Skeletal muscle tissue (tissue), 4 donors: ENCODE measurements around the gene CD274. TPM values are rescaled to one million over a fixed set of nuclear protein-coding genes. Genes with fewer than 3 reads are reported as not detected.
"Not testable (repeated sequence)": the region's sequence is repeated elsewhere in the genome, so short reads cannot be mapped to it uniquely, and the experiment has no call there.

Experiments
- H3K27ac ChIP-seq: one replicate; pipeline ENCODE4 v1.7.0; 2013; ENCODE audit warnings: mild to moderate bottlenecking, low read depth, low read length, inconsistent platforms
- H3K27me3 ChIP-seq, 3 donors: one replicate each; pipeline ENCODE4 v1.7.0; 2013; ENCODE audit warnings: low read length in 3 of 3; ENCODE audit not compliant: control insufficient read depth in 3 of 3, insufficient read depth in 3 of 3
- H3K36me3 ChIP-seq, 3 donors: one replicate each; pipeline ENCODE4 v1.7.0; 2013; ENCODE audit warnings: low read length in 3 of 3; ENCODE audit not compliant: control insufficient read depth in 3 of 3, insufficient read depth in 3 of 3
- H3K4me1 ChIP-seq, 3 donors: one replicate each; pipeline ENCODE4 v1.7.0; 2013; ENCODE audit warnings: low read length in 3 of 3, mild to moderate bottlenecking in 3 of 3; ENCODE audit not compliant: control insufficient read depth in 3 of 3, insufficient read depth in 3 of 3
- H3K4me3 ChIP-seq, 3 donors: one replicate each; pipeline ENCODE4 v1.7.0; 2013; ENCODE audit warnings: low read length in 3 of 3
- H3K9ac ChIP-seq, 3 donors: one replicate each; pipeline ENCODE4 v1.7.0; 2013; ENCODE audit warnings: low read length in 3 of 3, mild to moderate bottlenecking in 3 of 3, moderate library complexity in 2 of 3, low read depth in 1 of 3
- H3K9me3 ChIP-seq, 3 donors: one replicate each; pipeline ENCODE4 v1.7.0; 2013; ENCODE audit warnings: low read length in 3 of 3; ENCODE audit not compliant: control insufficient read depth in 3 of 3
- total RNA-seq: library from RNA; depleted of rRNA; stranded (reverse); fragments of >200 nt; gene quantifications from one replicate; pipeline ENCODE4 v1.2.3, GENCODE V29; 2014
- donor health status: Osteomylitis.

The CD274 gene
- total RNA-seq, 1 donor from 2014 or later: 0.52 TPM

DNA sequence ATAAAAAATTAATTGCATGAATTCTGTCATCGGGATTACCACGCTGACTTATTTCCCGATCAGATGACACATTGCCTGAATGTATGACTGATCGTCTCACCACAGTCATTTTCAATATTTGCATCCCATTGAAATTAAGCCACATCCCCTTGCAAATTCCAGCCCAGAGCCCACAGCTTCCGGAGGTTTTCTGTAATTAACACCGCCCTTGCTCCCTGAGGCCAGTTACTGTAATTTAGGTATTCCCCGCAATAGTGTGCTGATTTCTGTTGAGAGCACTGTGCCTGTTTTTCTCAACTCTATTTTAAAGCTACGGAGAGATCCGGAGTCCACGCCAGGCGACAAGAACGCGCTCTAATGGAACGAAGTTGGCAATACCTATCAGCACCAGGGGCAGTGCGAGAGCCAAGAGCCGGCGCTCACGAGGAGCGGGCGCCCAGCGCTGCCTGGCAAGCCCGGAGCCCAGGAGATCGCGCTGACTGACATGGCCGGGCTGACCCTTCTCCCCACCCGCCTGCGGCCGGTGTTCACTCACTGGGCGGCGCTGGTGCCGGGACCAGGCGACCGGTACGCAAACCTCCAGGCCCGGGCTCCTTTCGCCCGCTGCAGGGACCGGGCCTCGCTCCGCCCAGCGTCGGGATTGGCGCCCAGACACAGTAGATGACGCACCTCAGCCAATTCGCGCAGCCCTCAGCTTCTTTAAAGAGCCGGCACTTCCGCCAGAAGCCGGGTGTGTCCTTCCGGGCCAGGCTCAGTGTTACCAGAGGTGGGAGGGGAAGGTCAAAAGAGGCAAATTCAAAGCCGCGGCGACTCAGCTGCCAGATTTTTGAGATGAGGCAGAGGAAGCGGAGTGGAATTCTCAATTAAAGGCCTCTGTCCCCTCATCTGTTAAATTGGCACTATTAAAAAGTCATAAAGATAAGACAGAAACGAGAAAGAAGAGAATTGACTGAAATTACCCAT lies 12.8 kb upstream of the CD274 start, which contains the start of gene PLGRKT:
Gene PLGRKT, minus strand, starts transcription at position 672 of the 963 bp plus-strand sequence. CDS start 5,948 bp downstream, outside the sequence.
- H3K9me3 ChIP-seq: no peaks in the 10 kb centered on the region
- peak within 1 kb of the TSS; percentile 94 to 97 (median 96) for H3K9ac ChIP-seq
- peaks cover 4 to 8% (median 8%) of the 10 kb centered on the region in 3 donors for H3K36me3 ChIP-seq
- H3K27me3 ChIP-seq: no peaks in the 10 kb centered on the region
- peak within 1 kb of the TSS; percentile 91 for H3K27ac ChIP-seq
- H3K4me1 ChIP-seq: peaks cover 18 to 33% (median 26%) of the 10 kb centered on the region in 3 donors
- peak within 1 kb of the TSS; percentile 88 to 99 (median 93) for H3K4me3 ChIP-seq

GRCh38 chr9:5438301-5439162 lies 11.8 kb upstream of the CD274 start:
- H3K9me3 ChIP-seq: no peaks in the 10 kb centered on the region
- peaks cover 18 to 33% (median 26%) of the 10 kb centered on the region in 3 donors for H3K4me1 ChIP-seq

DNA sequence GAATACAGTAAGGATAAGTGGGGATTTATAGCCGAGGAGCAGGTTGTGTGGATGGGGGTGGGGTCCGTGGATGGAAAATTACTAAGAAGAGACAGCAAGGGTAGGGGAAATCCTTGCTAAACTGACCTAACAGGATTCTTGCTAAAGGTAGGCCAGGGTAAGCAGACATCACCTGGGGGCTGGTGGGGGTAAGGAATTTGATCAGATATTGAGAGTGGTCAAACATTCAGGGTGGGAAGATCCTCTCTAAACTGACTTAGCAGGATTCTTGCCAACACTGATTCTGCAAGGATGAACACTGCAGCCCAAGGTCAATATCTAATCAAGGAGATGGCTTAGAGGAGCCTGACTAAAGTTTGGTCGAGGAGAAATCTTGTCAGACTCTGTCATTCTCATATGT lies 9.9 kb upstream of the CD274 start:
- no peak overlapping the region for H3K27ac ChIP-seq
- peaks cover under 1 to 7% (median 6%) of the 10 kb centered on the region in 3 donors for H3K36me3 ChIP-seq
- no peak overlapping the region for H3K9ac ChIP-seq
- peaks cover 18 to 33% (median 26%) of the 10 kb centered on the region in 3 donors for H3K4me1 ChIP-seq
- H3K27me3 ChIP-seq: no peaks in the 10 kb centered on the region
- no peak overlapping the region for H3K4me3 ChIP-seq
- no peaks in the 10 kb centered on the region for H3K9me3 ChIP-seq

More at GRCh38 chr9:5438301-5439162, 11.8 kb upstream of the CD274 start:
- peak overlapping the region; percentile 79 to 93 (median 88) for H3K4me3 ChIP-seq
- peak overlapping the region; percentile 94 to 97 (median 96) for H3K9ac ChIP-seq
- peak overlapping the region; percentile 91 for H3K27ac ChIP-seq
- H3K36me3 ChIP-seq: peaks cover 4 to 8% (median 8%) of the 10 kb centered on the region in 3 donors
- H3K27me3 ChIP-seq: no peaks in the 10 kb centered on the region

DNA sequence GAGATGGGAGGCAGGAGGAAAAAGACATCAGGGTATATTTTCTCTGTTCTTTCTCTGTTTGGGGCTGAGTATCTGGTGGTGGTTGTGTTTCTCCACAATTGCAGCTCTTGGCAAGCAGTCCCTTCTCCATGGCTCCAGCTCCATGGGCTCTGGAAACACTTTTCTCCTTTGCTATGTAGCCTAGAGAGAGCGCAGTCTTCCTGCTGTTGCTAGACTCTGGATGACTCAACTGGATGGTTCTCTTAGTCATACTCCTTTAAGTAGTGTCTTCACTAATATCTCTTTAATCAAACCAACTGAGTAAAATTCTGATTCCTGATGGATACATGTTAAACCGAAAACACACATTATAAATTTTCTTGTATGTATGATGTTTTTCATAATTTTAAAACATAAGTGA lies 9.3 kb upstream of the CD274 start:
- Histone ChIP-seq H3K27ac (no peak overlapping the region), H3K9me3 (no peaks in the 10 kb centered on the region), H3K27me3 (no peaks in the 10 kb centered on the region), H3K4me3 (no peak overlapping the region), H3K4me1 (peaks cover 18 to 30% (median 22%) of the 10 kb centered on the region in 3 donors), H3K36me3 (peaks cover 0 to under 1% (median under 1%) of the 10 kb centered on the region in 3 donors), H3K9ac (no peak overlapping the region)

DNA sequence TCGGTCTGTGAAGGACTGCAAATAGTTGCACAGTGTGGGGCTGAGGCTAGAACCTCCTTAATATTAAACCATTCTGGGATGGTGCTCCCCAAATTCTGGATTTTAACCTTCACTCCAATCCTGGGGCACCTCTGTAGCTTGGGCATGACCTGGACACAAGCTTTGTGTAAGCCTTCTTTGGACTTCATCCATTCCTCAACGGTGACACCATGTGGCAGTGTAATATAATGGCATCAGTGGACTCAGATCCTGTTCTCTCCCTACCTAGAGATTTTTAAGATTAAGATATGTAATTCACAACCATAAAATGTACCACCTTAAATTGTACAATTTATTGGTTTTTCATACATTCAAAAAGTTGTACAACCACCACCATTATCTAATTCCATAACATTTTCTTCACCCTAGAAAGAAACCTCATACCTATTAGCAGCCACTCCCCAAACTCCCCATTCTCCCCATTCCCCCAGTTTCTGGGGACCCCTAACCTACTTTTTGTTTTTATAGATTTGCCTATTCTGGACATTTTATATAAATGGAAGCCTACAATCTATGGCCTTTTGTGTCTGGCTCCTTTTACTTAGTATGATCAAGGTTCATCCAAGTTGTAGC lies 7.8 kb upstream of the CD274 start:
- Histone ChIP-seq H3K27me3 (no peaks in the 10 kb centered on the region), H3K4me1 (peaks cover 10 to 15% (median 11%) of the 10 kb centered on the region in 3 donors), H3K4me3 (no peak overlapping the region), H3K27ac (no peak overlapping the region), H3K36me3 (no peaks in the 10 kb centered on the region), H3K9ac (no peak overlapping the region), H3K9me3 (no peaks in the 10 kb centered on the region)

DNA sequence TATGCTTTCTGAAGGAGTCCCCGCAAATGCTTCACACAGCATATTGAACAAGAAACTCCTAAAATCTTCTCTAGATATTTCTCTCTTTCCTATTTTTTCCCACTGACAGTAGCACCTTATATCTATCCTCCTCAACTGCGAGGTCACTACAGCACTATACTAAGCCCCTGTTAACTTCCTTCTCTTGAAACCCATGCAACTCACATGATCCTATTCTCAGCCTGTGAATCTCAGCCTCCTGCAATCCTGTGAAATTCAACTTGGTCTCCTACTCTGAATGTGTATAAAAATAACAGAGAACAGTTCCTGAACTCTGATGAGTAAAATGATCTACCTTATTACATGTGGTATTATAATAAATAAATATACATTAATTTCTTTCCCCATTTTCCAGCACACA lies 6.5 kb upstream of the CD274 start:
- Histone ChIP-seq H3K9me3 (no peaks in the 10 kb centered on the region), H3K9ac (no peak overlapping the region), H3K4me1 (peaks cover under 1 to 5% (median 3%) of the 10 kb centered on the region in 3 donors), H3K27me3 (no peaks in the 10 kb centered on the region), H3K4me3 (no peak overlapping the region), H3K36me3 (no peaks in the 10 kb centered on the region), H3K27ac (no peak overlapping the region)

- H3K4me1 ChIP-seq, H3K4me3 ChIP-seq, H3K27me3 ChIP-seq, H3K36me3 ChIP-seq, H3K9ac ChIP-seq, H3K9me3 ChIP-seq, H3K27ac ChIP-seq: not testable (repeated sequence)
These were observed 5.2 kb upstream of the CD274 start for GRCh38 chr9:5445096-5445495.

- no peaks in the 10 kb centered on the region for H3K27me3 ChIP-seq
- H3K4me3 ChIP-seq: no peak overlapping the region
- no peaks in the 10 kb centered on the region for H3K9me3 ChIP-seq
These were observed 4.5 kb upstream of the CD274 start for GRCh38 chr9:5445886-5446285.

DNA sequence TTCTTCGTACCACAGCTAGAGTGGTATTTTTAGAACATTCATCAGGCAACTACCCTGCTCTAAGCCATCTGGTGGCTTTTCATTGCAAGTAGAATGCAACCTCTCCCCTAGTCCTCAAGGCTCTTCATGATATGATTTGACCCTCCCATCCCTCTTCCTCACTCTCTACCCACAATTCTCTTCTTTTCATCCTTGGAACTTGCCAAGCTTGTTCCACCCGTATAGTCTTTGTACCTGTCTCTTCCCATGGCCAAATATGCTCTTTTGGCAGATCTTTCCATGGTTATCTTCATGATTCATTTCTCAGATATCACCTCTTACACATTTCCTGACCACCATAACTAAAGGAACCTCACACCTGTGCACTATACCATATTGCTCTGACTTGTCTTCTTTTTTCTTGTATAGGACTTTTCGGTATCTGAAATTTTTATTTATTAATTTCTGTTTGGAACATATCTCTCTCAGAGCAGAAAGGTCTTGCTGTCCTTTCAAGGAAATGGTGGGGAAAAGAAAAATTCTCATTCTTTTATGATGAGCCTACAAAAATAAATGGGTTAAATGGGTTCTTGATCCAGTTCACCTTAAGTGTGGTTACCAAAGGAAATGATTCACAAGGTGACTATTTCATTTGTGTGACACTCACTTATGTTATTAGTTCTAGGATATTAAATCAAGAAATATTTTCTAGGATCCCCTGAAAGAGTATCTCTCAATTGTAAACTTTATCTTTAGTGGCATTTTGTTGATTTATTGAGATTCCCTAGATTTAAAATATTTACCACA lies 3.7 kb upstream of the CD274 start:
- Histone ChIP-seq H3K27me3 (no peaks in the 10 kb centered on the region), H3K9ac (no peak overlapping the region), H3K4me1 (peaks cover 4 to 11% (median 10%) of the 10 kb centered on the region in 3 donors), H3K36me3 (no peaks in the 10 kb centered on the region), H3K4me3 (no peak overlapping the region), H3K27ac (no peak overlapping the region), H3K9me3 (no peaks in the 10 kb centered on the region)

More at GRCh38 chr9:5445886-5446285, 4.5 kb upstream of the CD274 start:
- Histone ChIP-seq H3K9ac (no peak overlapping the region), H3K4me1 (peaks cover 4 to 10% (median 5%) of the 10 kb centered on the region in 3 donors), H3K27ac (no peak overlapping the region), H3K36me3 (no peaks in the 10 kb centered on the region)
